ENCODE measurements around the gene GLI3.

DNA sequence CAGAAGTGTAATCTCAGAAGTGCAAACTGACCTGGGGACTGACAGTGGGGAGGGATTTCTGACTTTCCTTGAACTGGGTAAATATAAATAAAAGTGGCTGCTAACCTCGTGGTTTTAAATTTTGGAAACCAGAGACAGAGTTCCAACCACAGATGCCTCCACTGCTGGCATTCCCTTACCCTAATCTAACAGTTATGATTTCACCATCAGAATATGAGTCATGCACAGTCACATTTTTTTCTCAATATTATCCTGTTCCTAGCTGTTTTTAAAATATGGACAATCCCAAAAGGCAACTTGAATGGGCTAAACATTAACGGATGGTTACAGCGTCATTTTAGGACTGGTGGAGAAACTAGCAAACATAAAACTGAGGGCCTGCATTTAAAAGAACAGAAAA lies 269.9 kb downstream of the GLI3 start:
- TF ChIP-seq, protein P1, sequence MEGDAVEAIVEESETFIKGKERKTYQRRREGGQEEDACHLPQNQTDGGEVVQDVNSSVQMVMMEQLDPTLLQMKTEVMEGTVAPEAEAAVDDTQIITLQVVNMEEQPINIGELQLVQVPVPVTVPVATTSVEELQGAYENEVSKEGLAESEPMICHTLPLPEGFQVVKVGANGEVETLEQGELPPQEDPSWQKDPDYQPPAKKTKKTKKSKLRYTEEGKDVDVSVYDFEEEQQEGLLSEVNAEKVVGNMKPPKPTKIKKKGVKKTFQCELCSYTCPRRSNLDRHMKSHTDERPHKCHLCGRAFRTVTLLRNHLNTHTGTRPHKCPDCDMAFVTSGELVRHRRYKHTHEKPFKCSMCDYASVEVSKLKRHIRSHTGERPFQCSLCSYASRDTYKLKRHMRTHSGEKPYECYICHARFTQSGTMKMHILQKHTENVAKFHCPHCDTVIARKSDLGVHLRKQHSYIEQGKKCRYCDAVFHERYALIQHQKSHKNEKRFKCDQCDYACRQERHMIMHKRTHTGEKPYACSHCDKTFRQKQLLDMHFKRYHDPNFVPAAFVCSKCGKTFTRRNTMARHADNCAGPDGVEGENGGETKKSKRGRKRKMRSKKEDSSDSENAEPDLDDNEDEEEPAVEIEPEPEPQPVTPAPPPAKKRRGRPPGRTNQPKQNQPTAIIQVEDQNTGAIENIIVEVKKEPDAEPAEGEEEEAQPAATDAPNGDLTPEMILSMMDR (IDR thresholded peaks at IDR 0.05) = no peak
- TF ChIP-seq POLR2A (IDR thresholded peaks at IDR 0.05) = no peak
